Measurements from ENCODE around the gene ABCG1.

DNA sequence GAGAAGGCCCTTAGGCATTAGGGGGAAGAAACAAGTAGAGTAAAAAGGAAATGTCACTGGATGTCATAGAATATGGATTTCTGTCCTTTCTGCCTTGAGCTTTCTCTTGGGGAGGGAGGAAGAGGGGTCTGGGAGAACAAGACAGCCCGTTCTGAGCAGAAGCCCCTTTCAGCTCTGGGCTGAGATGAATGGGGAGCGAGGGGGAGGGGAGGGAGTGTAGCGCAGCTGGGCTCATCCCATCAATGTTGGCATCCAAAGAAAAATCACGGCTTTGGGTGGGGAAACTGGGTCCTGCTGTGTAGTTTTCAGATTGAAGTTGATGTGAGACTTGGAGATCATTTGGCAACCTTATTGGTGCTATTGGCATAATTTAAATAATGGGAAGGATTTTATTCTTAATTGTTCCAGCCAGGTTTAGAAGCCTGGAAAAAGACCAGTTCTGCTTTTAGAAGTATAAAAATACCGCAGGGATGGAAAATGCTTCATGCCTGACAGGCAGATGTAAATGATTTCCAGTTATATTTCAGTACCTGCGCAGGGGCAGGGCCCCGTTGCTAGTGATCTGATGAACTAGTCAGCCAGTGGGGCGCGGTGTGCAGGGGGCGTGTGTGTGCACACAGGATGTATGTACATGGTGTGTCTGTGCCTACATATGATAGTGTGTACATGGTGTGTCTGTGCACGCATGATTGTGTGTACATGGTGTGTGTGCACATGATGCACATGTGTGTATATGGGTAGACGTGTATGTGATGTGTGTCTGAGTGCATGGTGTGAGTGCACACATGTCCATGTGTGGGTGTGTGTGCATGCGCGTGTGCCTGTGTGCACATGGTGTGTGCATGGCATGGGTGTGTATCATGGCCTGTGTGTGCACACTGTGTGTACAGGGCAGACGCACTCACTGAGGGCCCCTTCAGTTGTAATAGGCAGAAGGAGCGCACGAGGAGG is 36.0 kb downstream of the ABCG1 start:
- TF ChIP-seq, protein P1, sequence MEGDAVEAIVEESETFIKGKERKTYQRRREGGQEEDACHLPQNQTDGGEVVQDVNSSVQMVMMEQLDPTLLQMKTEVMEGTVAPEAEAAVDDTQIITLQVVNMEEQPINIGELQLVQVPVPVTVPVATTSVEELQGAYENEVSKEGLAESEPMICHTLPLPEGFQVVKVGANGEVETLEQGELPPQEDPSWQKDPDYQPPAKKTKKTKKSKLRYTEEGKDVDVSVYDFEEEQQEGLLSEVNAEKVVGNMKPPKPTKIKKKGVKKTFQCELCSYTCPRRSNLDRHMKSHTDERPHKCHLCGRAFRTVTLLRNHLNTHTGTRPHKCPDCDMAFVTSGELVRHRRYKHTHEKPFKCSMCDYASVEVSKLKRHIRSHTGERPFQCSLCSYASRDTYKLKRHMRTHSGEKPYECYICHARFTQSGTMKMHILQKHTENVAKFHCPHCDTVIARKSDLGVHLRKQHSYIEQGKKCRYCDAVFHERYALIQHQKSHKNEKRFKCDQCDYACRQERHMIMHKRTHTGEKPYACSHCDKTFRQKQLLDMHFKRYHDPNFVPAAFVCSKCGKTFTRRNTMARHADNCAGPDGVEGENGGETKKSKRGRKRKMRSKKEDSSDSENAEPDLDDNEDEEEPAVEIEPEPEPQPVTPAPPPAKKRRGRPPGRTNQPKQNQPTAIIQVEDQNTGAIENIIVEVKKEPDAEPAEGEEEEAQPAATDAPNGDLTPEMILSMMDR (IDR thresholded peaks at IDR 0.05) = no peak
- TF ChIP-seq POLR2AphosphoS5 (IDR thresholded peaks at IDR 0.05) (no peak), POLR2A (IDR thresholded peaks at IDR 0.05) (no peak)
